HUDEP-2 (cell line): ENCODE data around the gene IL12RB1.
"Not testable (repeated sequence)": the region's sequence is repeated elsewhere in the genome, so short reads cannot be mapped to it uniquely, and the experiment has no call there.

Experiments used
- DNase-seq, 76 experiments: peaks; one replicate each; lab custom pipeline; 2025; ENCODE audit not compliant: unreplicated experiment in 76 of 76; lab: John Stamatoyannopoulos, UW

The IL12RB1 gene

DNA sequence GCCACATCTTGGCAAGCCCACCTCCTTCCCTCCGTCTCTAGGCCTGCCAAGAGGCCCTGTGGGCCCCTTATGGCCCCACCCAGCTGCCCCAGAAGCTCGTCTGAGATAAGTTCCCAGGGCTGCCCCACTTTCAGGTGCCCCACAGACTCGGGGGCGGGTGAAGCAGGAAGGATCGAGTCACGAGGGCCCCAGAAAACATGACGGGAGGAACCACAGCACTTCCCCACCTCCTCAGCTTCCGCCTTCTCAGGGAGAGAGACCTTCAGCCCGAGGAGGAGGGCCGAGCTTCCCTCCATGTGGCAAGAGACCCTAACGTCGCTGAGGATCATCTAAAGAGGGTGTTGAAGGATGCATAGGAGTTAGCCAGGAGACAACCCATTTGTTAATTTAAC is 4.5 kb upstream of the IL12RB1 start:
- DNase-seq: peak in 69 of 76 experiments; percentile 22 to 93 (median 76)

DNA sequence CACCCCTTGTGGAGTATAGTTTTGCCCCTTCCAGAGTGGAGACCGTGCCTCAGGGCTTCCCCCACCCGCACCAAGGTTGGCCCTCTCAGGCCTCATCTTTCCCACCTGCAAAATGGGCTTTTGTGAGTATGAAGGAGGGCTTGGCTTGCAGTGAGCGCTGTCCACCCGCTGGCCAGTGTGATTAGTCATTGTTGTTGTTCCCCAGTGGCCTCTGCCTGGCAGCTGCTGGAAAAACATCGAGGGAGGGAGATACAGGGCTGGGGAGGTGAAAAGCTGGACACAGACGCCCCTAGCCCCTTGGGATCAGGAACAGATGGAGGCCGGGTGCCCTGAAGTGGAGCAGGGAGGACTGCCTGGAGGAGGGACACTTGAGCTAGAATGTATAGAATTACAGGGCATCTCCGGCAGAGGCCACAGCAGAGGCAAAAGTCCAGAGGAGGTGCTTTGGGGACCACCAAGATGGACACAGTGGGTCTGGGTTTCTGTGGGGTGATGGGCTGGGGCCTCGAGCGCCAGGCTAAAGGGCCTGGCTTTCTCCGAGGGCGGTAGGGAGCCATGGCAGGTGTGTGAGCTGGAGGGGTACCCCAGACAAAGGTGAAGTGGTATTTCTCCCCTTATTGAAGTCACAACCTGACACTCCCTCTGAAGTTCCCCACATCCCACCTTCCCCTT is 3.9 kb upstream of the IL12RB1 start:
- peak in 9 of 76 experiments; percentile 7 to 52 (median 36) for DNase-seq

DNA sequence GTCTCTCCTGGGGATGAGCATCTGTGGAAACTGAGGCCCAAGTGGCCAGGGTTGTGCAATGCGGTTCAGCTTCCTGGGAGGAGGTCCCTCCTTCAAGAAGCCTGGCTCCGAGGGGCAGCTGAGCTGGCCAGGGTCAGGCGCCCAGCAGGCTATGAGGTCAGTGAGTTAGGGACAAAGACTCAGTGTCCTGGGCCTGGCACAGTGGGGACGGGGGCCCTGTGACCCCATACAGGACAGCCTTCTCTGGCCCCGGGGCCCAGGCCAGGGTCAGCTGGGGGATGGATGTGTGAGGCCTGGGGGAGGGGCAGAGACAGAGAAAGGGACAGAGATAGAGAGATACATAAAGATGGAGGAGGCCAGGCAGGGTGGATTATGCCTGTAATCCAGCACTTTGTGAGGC is 3.0 kb upstream of the IL12RB1 start:
- DNase-seq: no peak

DNA sequence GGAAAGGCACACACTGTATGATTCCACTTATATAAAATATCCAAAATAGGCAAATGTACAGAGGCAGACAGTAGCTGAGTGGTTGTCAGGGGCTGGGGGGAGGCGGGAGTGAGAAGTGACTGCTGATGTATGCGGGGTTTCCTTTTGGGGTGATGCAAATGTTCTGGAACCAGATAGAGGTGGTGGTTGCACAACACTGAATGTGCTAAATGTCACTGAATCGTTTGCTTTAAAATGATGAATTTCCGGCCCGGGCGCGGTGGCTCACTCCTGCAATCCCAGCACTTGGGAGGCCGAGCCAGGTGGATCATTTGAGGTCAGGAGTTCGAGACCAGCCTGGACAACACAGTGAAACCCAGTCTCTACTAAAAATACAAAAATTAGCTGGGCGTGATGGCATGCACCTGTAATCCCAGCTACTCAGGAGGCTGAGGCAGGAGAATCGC is 2.4 kb upstream of the IL12RB1 start:
- not testable (repeated sequence) for DNase-seq

DNA sequence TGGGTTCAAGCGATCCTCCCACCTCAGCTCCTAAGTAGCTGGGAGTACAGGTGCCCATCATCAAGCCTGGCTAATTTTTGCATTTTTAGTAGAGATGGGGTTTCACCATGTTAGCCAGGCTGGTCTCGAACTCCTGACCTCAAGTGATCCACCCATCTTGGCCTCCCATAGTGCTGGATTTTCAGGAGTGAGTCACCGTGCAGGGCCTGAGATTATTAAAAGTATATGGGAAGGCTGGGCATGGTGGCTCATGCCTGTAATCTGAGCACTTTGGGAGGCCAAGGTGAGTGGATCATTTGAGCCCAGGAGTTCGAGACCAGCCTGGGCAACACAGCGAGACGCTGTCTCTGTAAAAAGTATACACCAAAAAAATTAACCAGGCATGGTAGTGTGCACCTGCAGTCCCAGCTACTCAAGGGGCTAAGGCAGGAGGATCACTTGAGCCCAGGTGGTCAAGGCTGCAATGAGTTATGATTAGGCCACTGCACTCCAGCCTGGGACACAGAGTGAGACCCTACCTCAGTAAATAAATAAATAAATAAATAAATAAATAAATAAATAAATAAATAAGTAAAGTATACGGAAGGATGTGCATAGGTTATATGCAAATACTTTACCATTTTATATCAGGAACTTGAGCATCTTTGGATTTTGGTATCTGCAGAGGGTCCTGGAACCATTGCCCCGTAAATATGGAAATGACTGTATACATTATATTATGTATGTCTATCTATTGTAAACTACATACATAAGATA is 854 bp downstream of the IL12RB1 start:
- no peak for DNase-seq

DNA sequence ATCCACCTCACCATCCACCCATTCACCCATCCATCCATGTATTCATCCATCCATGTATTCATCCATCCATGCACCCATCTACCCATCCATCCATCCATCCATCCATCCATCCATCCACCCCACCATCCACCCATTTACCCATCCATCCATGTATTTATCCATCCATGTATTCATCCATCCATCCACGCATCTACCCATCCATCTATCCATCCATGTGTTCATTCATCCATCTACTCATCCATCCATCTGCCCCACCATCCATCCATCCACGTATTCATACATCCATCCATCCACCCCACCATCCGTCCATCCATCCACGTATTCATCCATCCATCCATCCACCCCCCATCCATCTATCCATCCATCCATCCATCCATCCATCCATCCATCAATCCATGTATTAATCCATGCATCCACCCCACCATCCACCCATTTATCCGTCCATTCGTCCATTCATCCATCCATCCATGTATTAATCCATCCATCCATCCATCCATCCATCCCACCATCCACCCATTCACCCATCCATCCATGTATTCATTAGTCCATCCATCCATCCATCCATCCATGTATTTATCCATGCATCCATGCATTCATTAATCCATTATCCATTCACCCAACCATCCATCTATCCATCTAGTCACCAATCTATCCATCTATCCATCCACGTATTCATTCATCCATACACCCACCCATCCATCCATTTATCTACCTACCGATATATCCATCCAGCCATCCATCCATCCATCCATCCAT is 2.6 kb downstream of the IL12RB1 start:
- no peak for DNase-seq

DNA sequence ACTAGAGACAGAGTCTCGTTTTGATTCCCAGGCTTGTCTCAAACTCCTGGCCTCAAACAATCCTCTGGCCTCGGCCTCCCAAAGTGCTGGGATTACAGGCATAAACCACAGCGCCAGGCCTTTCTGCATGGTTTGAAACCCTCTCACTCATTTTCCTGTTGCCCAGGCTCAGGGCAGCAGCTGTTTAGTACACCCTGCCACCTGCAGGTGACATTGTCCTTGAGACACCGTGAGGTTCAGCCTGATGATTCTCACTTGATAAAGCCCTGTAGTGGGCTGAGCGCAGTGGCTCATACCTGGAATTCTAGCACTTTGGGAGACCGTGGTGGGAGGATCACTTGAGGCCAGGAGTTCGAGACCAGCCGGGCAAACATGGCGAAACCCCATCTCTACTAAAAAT is 12.5 kb downstream of the IL12RB1 start:
- DNase-seq: no peak

DNA sequence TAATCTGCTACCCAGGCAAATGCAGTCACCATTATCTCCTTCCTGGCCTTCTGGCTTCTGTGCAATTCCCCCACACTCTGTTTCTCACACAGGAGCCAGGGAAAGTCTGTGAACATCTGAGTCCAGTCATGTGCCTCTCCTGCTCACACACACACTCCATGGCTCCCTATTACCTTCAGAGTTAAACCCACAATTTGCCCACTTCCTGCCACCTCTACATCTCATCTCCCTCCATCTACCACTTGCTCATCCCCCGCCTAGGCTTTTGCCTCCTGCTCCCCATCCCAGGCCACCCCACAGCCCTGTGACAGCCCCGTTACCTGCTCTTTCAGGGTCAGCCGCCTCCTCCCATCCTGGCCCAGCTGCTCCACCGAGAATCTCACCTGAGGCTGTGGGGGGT is 13.5 kb downstream of the IL12RB1 start:
- DNase-seq: no peak

DNA sequence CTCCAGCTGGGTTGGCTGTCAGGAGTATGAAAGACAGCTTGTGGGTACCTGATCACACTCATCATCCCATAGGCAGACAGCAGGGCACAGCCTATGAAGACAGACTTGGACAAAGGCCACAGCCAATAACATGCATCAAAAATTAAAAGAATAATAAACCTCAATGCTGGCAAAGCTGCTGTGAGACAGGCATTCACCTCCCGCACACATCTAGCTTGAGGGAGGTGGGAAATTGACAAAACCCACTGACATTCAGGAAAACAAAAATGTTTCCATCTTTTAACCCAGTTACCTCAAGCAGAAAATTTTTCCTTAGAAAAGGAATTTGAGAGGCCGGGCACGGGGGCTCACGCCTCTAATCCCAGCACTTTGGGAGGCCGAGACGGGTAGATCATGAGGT is 14.4 kb downstream of the IL12RB1 start:
- no peak for DNase-seq

DNA sequence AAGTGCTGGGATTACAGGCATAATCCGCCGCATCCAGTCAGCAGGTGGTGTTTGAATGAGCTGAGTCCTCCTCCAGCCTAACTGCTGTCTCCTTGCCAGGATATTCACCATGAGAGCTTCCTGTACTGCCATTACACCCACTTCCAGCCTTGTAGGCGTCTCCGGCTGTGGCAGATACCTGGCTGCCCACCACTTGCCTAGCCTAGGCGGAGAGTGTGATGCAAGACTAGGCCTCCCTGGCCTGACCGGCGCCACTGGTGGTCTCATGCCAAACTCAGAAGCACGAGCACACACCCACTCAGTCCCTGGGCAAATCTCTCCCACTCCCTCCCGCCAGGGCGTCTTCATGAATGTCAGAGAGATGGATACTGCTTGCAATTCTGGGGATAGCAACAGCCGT is 16.6 kb downstream of the IL12RB1 start:
- DNase-seq: no peak

DNA sequence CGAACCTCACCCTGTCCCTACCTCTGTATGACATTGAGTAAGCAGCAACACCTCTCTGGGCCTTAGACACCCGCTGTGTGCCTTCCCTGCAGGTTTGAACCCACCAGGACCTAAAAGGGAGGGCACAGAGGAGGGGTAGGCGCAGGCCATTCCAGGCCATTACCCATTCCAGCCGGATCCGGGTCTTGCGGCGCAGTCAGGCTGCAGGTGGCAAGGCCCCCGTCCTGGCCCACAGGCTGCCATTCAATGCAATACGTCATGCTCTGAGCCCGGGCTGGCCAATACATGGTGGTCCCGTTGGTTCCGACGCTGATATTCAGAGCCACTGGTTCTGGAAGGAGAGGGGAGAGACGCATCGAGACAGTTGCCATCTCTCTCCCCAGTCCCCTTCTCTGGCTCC is 17.4 kb downstream of the IL12RB1 start:
- no peak for DNase-seq

DNA sequence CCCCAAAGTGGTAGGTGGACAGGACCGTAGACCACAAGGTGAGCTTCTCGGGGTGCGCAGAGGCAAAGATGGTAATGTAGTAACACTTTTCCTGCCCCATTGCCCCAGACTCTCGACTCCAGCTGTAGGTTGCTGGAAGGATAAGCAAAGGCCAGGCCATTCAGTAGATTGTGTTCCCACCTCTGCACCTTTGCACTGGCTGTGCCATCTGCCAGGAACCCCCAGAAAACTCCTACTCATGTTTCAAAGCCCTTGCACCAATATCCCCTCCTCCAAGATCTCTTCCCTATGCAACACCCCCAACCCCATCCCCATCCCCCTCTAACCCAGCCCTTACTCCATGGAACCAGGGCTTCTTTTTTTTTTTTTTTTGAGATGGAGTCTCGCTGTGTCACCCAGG is 18.3 kb downstream of the IL12RB1 start:
- DNase-seq: no peak

DNA sequence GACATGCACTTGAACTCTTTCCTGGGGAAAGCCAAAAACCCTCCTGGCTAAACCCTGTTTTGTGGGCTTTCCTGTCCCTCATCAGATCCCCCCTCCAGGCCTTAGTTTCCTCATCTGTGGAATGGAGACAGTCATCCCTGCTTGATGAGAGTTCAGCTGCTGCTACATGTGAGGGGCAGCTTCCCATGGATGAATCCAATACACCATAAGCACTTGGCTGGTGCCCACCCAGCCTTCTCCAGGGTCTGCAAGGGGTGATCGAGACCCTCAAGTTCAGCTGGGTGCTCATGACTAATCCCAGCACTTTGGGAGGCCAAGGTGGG is 21.6 kb downstream of the IL12RB1 start:
- no peak for DNase-seq

DNA sequence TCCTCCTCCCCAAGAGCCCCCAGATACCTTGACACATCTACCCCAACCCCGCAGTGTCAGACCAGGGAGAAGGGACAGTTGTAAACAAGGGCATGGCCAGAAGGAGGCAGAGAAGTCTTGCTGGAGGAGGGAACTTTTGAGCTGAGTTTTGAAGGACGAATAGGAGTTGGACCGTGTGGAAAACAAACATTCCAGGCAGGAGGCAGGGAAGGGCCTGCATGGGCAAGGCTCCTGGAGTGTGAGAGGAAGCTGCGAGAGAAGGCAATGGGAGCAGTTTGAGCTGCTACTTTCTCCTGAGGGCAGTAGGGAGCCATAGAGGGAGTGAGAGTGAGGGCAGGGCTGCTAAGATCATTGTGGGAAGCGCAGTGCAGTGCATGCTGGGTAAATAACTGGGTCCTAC is 23.3 kb downstream of the IL12RB1 start:
- DNase-seq: peak in 1 of 76 experiments; percentile 12

DNA sequence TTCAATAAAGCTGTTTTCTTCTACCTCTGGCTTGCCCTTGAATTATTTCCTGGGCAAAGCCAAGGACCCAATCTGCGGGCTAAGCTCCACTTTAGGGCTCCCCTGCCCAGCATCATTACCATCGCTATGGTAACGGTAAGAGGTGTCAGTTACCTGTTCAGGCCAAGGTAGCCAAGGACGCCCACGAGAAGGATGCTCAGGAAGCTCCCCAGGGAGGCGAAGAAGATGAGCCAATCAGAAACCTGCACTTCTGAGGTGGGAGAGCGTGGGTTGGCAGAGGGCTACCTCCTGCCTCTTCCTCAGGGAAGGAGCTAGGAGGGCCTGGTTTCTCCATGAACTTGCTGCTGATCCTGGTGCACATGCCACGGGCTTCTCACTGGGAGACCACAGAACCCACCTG is 24.7 kb downstream of the IL12RB1 start:
- DNase-seq: no peak

DNA sequence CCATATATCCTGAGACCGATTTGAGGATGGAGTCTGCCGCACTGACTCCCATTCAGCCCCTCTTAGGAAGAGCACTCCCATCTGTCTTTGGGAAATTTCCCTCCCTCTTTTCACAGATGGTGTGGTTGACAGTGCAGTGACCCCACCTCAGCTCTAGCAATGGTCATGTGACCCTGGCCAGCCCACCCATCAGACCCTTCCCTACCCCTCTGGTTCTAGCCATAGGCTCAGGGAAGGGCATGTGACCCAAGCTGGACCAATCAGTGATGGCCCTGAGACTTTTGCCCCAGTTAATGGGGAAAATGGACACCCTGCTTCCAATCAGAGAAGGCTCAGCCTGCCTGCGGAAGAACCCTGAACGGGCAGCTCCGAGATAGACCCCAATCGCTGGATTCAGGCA is 26.3 kb downstream of the IL12RB1 start:
- DNase-seq: no peak

DNA sequence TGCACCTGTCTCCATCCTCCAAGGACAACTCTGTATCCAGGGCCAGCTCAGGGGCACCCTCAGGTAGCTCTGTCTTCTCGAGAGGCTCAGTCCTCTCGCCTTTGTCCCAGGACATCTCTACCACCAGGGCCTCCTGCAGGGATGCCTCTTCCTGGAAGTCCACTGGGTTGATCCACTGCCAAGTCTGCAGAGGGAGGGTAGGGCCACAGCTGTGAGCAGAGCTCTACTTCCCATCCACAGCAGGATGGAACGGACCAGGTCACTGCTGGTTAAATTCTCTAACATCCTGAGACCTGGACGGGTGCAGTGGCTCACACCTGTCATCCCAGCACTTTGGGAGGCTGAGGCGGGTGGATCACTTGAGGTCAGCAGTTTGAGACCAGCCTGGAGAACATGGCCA is 26.8 kb downstream of the IL12RB1 start:
- no peak for DNase-seq

DNA sequence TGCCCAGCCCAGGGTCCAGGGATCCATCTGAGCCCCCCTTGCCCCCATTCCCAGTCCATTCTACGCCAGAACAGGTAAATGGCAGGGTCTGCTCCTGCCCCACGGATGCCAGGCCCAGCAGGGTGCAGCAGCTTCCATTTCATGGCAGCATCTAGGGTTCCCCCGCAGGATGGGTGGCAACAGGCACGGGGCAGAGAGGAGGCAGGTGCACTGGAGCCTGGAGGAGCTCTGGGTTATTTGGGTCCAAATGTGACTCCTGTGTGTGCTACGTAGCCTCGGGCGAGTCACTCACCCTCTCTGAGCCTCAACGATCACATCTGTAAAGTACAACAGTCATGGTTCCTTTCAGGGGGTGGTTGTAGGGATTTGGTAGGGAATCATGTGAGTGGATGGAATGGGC is 27.4 kb downstream of the IL12RB1 start:
- DNase-seq: no peak

DNA sequence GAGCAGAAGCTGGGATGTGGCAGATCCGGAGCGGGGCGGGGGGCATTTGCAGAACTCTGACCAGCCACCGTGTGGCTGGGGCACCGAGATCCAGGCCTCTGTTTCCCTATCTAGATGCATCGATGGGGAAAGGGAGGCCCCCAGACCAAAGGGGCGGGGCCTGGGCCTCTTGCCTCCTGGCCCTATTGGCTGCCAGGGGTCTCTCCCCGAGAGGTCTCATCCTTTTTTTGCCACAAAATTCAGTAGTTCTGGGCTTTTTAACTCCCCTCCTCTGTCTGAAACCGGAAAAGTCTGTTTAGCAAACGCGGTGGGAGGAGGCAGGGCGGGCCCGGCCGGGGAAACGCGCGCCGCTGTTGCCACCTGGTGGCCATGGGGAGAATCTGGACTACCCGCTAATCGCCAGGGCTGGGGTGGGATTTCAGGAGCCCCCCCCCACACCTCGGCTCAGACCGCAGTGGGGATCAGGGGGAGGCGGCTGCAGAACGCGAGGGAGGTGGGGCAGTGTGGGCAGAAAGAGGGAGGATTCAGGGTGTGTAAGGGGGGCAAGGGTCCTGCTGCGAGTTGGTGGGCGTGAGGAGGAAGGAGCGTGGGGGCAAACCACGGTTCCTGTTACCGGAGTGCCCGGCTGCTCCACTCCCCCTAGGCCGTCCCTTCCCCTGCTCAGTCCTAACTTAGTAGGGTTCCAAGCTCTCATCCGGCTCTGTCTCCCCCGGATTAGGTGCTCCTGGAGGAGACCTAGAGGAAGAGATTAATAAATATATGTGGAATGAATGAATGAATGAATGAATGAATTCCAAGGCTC is 28.3 kb downstream of the IL12RB1 start:
- peak in 63 of 76 experiments; percentile 16 to 85 (median 65) for DNase-seq

DNA sequence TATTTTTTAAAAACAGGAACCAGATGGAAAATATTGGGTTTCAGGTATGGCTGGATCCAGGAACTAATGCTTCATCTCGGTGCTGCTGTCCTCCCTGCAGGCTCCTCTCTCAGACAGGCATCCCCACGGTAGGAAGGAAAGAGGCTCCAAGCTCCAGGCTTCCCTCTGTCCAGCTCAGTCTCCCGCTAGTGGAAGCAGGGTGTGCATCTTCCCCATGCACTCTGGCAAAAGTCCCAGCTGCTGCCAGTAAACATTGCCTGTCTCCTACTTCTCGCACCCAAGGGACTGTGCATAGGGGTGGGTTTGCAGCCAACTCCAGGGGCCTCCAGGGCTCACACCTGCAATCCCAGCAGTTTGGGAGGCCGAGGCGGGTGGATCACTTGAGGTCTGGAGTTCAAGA is 29.2 kb downstream of the IL12RB1 start:
- no peak for DNase-seq

DNA sequence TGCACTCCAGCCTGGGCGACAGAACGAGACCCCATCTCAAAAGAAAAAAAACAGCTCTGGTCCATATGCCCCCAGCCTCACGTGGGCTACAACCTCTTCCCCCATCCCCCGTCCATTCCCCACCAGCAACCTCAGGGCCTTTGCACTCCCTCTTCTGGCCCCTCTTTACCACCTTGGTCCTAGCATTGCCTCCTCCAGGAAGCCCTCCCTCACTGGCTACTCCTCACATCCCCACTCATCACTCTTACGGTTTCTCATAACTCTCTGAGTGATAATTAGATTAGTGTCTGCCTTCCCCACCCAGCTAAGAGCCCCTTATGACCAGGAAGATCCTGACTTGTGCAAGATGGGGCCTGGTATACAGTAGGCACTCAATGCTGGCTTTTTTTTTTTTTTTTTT is 30.8 kb downstream of the IL12RB1 start:
- no peak for DNase-seq
